K562 (cell line): ENCODE data around the gene ADNP2. TPM values are rescaled to one million over a fixed set of nuclear protein-coding genes. Genes with fewer than 3 reads are reported as not detected.

Experiments used
- ATAC-seq: fragments of 200-7000 bp; cut with Tn5 transposase; 3 replicates; pipeline ENCODE4 v1.9.1; 2020; ENCODE audit warnings: moderate library complexity
- BruUV-seq: library from RNA; stranded (reverse); fragments of 400-500 nt; replicated peaks from 2 replicates; lab custom pipeline; 2021; lab: Mats Ljungman, UMichigan
- CTCF ChIA-PET: fragments of 300-600 bp; formaldehyde crosslinking; extraction: SDS; loops from one replicate; lab custom pipeline; 2021; ENCODE audit warnings: low intra/inter-chr PET ratio; lab: Yijun Ruan, JAX
- POLR2A ChIA-PET: fragments of 300-600, 350-650 bp; sonication (Branson Sonifier 250); formaldehyde crosslinking; extraction: SDS; loops from one replicate; lab custom pipeline; 2021; ENCODE audit warnings: antibody characterized with exemption, inconsistent platforms; lab: Yijun Ruan, JAX
- DNase-seq, 4 experiments: peaks; one replicate each; pipeline versions ENCODE4 v3.0.0 to v3.0.0-alpha.2; 2011 to 2018; ENCODE audit warnings: low spot score in 3 of 4, mixed read lengths in 3 of 4; ENCODE audit errors: extremely low read depth in 1 of 4
- FAIRE-seq: peaks from 2 replicates; lab custom pipeline; 2011; peaks lifted over from hg19 to GRCh38; lab: Jason Lieb, UNC
- H2AFZ ChIP-seq: 2 replicates; pipeline ENCODE4 v1.6.0; 2011; ENCODE audit warnings: low read depth, low read length, control low read depth, inconsistent platforms
- H3K27ac ChIP-seq: fragments of 200-600 bp; 3 replicates; pipeline ENCODE4 v1.8.0; 2011; ENCODE audit warnings: low read depth, mild to moderate bottlenecking, control low read depth, inconsistent platforms, low read length, moderate library complexity, mixed read lengths; ENCODE audit errors: extremely low read depth
- H3K27me3 ChIP-seq, 2 experiments: fragments of 300-600 bp in 1 of 2; 2 replicates in 1 of 2; 3 replicates in 1 of 2; pipeline versions ENCODE4 v1.6.0 to v1.8.0; 2011; ENCODE audit warnings: inconsistent platforms in 2 of 2, low read length in 2 of 2, mild to moderate bottlenecking in 1 of 2, mixed read lengths in 1 of 2, moderate library complexity in 1 of 2; ENCODE audit not compliant: control insufficient read depth in 2 of 2, insufficient read depth in 2 of 2
- H3K36me3 ChIP-seq: fragments of 300-600 bp; 3 replicates; pipeline ENCODE4 v1.8.0; 2011; ENCODE audit warnings: mild to moderate bottlenecking, low read length, inconsistent platforms; ENCODE audit not compliant: control insufficient read depth, insufficient read depth
- H3K4me1 ChIP-seq, 2 experiments: fragments of 200-600 bp in 1 of 2; replicated peaks in 1 of 2; 2 replicates in 1 of 2; 3 replicates in 1 of 2; pipeline versions ENCODE4 v1.5.1 to v1.8.0; 2011; ENCODE audit warnings: inconsistent platforms in 2 of 2, low read length in 2 of 2, mild to moderate bottlenecking in 1 of 2, mixed read lengths in 1 of 2, moderate library complexity in 1 of 2; ENCODE audit not compliant: control insufficient read depth in 2 of 2, insufficient read depth in 2 of 2
- H3K4me2 ChIP-seq: 2 replicates; pipeline ENCODE4 v1.6.1; 2011; ENCODE audit warnings: low read length, control low read depth, inconsistent platforms, mixed read lengths; ENCODE audit not compliant: insufficient read depth
- H3K4me3 ChIP-seq: fragments of 200-600 bp; sonication (generic), shearing (Covaris generic); 2 replicates; pipeline ENCODE4 v1.5.1; 2016; ENCODE audit warnings: control low read depth, inconsistent platforms
- H3K79me2 ChIP-seq: fragments of 200-600 bp; 3 replicates; pipeline ENCODE4 v1.8.0; 2011; ENCODE audit warnings: low read length, inconsistent platforms; ENCODE audit not compliant: control insufficient read depth, insufficient read depth
- H3K9ac ChIP-seq, 2 experiments: 2 replicates each; pipeline versions ENCODE4 v1.6.0 to v1.6.1; 2011; ENCODE audit warnings: low read depth in 2 of 2, low read length in 2 of 2, control low read depth in 1 of 2, inconsistent platforms in 1 of 2, mild to moderate bottlenecking in 1 of 2, mixed read lengths in 1 of 2; ENCODE audit not compliant: insufficient read depth in 1 of 2
- H3K9me1 ChIP-seq: one replicate; pipeline ENCODE4 v1.6.0; 2011; ENCODE audit warnings: inconsistent platforms, mild to moderate bottlenecking, low read length, moderate library complexity; ENCODE audit not compliant: control insufficient read depth, insufficient read depth
- H3K9me3 ChIP-seq: replicated peaks from 2 replicates; pipeline ENCODE4 v1.5.1; 2011; ENCODE audit warnings: low read depth, low read length, inconsistent platforms; ENCODE audit not compliant: control insufficient read depth, insufficient read depth
- H4K20me1 ChIP-seq: replicated peaks from 2 replicates; pipeline ENCODE4 v1.6.1; 2011; ENCODE audit warnings: low read length, inconsistent platforms, mixed read lengths; ENCODE audit not compliant: control insufficient read depth, insufficient read depth
- HMBOX1 ChIP-seq: sonication (generic); IDR thresholded peaks from 2 replicates; pipeline ENCODE4 v1.6.1; 2016
- MAFF ChIP-seq: IDR thresholded peaks from 2 replicates; pipeline ENCODE4 v1.6.1; 2012; ENCODE audit warnings: low read length, improper control_type of control experiment
- NCOA1 ChIP-seq: fragments of 450-650 bp; IDR thresholded peaks from 2 replicates; pipeline ENCODE4 v1.6.1; 2016; ENCODE audit warnings: low read depth
- NCOA6 ChIP-seq: fragments of 450-650 bp; IDR thresholded peaks from 2 replicates; pipeline ENCODE4 v1.6.1; 2017; ENCODE audit warnings: mild to moderate bottlenecking
- NFE2 ChIP-seq: IDR thresholded peaks from 2 replicates; pipeline ENCODE4 v1.6.1; 2014; ENCODE audit warnings: antibody characterized with exemption, low read depth
- YBX1 ChIP-seq: fragments of 450-650 bp; IDR thresholded peaks from 2 replicates; pipeline ENCODE4 v1.7.1; 2016; ENCODE audit warnings: mild to moderate bottlenecking
- ZFP30 ChIP-seq: fragments of 250-450 bp; sonication (Bioruptor Pico); IDR thresholded peaks from 2 replicates; pipeline ENCODE4 v1.8.0; 2022; ENCODE audit warnings: moderate library complexity, mild to moderate bottlenecking, inconsistent platforms, borderline replicate concordance
- ZFP91 ChIP-seq: sonication (generic); formaldehyde crosslinking; IDR thresholded peaks from 2 replicates; pipeline ENCODE4 v1.8.0; 2022; ENCODE audit warnings: mild to moderate bottlenecking, missing genetic modification reagents
- ZNF830 ChIP-seq: fragments of 250-450 bp; sonication (Bioruptor Pico); IDR thresholded peaks from 2 replicates; pipeline ENCODE4 v1.5.0; 2021; ENCODE audit warnings: mild to moderate bottlenecking
- WGBS: fragments of 100-300 bp; shearing (Covaris generic); methylation state at CpG from one replicate; pipeline ENCODE4 v1.1.6; 2016; ENCODE audit warnings: low coverage, mixed read lengths; ENCODE audit not compliant: insufficient coverage; ENCODE audit errors: missing lambda C conversion rate; 5-methylcytosine and 5-hydroxymethylcytosine counted together
- in situ Hi-C: fragments of 300-500 bp; cut with MboI; formaldehyde crosslinking; loops from 4 replicates; pipeline ENCODE4 v1.15.0; 2018; ENCODE audit warnings: inconsistent platforms, mixed read lengths
- intact Hi-C: fragments of 100-400 bp; cut with micrococcal nuclease; formaldehyde crosslinking; loops from 2 replicates; pipeline ENCODE4 v1.14.2; 2022
- polyA plus RNA-seq, 8 experiments: library from polyadenylated mRNA; depleted of rRNA in 4 of 8; stranded (reverse) in 5 of 8; unstranded in 3 of 8; fragments of >200 nt; fragmentation: Nextera tagmentation in 2 of 8; fragmentation: Illumina TruSeq in 1 of 8; extraction: Ambion mirVana in 2 of 8; extraction: Trizol in 1 of 8; gene quantifications; 2 replicates each; pipeline versions ENCODE4 v1.2.1 to v1.2.3, GENCODE V29; 2011 to 2014; ENCODE audit warnings: inconsistent platforms in 1 of 8, missing spikeins in 1 of 8
- total RNA-seq, 7 experiments: library from RNA; depleted of rRNA in 6 of 7; stranded (reverse); fragments of >200 nt in 6 of 7; fragmentation: Illumina TruSeq in 2 of 7; extraction: Trizol in 2 of 7; gene quantifications; 2 replicates each; pipeline versions ENCODE4 v1.2.1 to v1.2.3, GENCODE V29; 2011 to 2021; ENCODE audit warnings: low replicate concordance in 1 of 7
- TF ChIP-seq, protein P1 (sequence below): sonication (generic); formaldehyde crosslinking; IDR thresholded peaks from 2 replicates; pipeline ENCODE4 v1.8.0; 2022; ENCODE audit warnings: mild to moderate bottlenecking, low read depth, missing genetic modification reagents

The ADNP2 gene
- total and polyA plus RNA-seq, 9 of the 15 experiments (the other 6 are each of a cell fraction or from before 2014, with no cell fraction given): 5.8 to 24.3 (median 16.0) TPM

GRCh38 chr18:80166725-80167124, 57.7 kb downstream of the ADNP2 start:
- no peaks in the 10 kb centered on the region for H4K20me1 ChIP-seq
- peaks cover 0 to 34% of the 10 kb centered on the region in 2 experiments; a peak in 3 of 5 replicates for H3K27me3 ChIP-seq
- peaks cover 0 to 6% of the 10 kb centered on the region in 2 experiments; a peak in 1 of 5 replicates for H3K4me1 ChIP-seq
- in situ Hi-C loops: no loop called here
- H2AFZ ChIP-seq: no peak overlapping the region
- no peaks in the 10 kb centered on the region for H3K79me2 ChIP-seq
- H3K27ac ChIP-seq: no peak overlapping the region
- H3K4me3 ChIP-seq: no peak overlapping the region
- ChIA-PET POLR2A (no interaction called here), CTCF (no interaction called here)
- H3K9me1 ChIP-seq: no peaks in the 10 kb centered on the region
- TF ChIP-seq YBX1 (no peak), NCOA6 (no peak), NCOA1 (no peak)
- no peak overlapping the region for H3K4me2 ChIP-seq
- ATAC-seq (no peak), DNase-seq (no peak), FAIRE-seq (no peak)
- no TSS peak for BruUV-seq
- no peaks in the 10 kb centered on the region for H3K9me3 ChIP-seq
- H3K36me3 ChIP-seq: no peaks in the 10 kb centered on the region
- intact Hi-C loops: no loop called here
- WGBS: 0% methylated on average over 6 of the region's 6 CpGs
- no peak overlapping the region for H3K9ac ChIP-seq

GRCh38 chr18:80167331-80167730, 58.3 kb downstream of the ADNP2 start:
- Histone ChIP-seq H3K9me1 (no peaks in the 10 kb centered on the region), H3K4me1 (peaks cover 0 to 6% of the 10 kb centered on the region in 2 experiments; a peak in 1 of 5 replicates), H3K36me3 (no peaks in the 10 kb centered on the region), H3K27ac (no peak overlapping the region), H3K79me2 (no peaks in the 10 kb centered on the region), H3K9me3 (no peaks in the 10 kb centered on the region), H3K4me2 (no peak overlapping the region), H3K9ac (no peak overlapping the region), H4K20me1 (no peaks in the 10 kb centered on the region), H3K4me3 (no peak overlapping the region), H3K27me3 (peaks cover 0 to 36% of the 10 kb centered on the region in 2 experiments; a peak in 3 of 5 replicates), H2AFZ (no peak overlapping the region)
- BruUV-seq: no TSS peak
- intact Hi-C loops (no loop called here), in situ Hi-C loops (no loop called here)
- DNase-seq: no peak
- no peak for FAIRE-seq
- no peak for ATAC-seq
- ChIA-PET CTCF (no interaction called here), POLR2A (no interaction called here)
- 4% methylated on average over 9 of the region's 9 CpGs for WGBS
- TF ChIP-seq HMBOX1: no peak
- TF ChIP-seq NFE2: no peak
- no peak for TF ChIP-seq ZFP91
- TF ChIP-seq ZNF830: no peak
- TF ChIP-seq, protein P1, sequence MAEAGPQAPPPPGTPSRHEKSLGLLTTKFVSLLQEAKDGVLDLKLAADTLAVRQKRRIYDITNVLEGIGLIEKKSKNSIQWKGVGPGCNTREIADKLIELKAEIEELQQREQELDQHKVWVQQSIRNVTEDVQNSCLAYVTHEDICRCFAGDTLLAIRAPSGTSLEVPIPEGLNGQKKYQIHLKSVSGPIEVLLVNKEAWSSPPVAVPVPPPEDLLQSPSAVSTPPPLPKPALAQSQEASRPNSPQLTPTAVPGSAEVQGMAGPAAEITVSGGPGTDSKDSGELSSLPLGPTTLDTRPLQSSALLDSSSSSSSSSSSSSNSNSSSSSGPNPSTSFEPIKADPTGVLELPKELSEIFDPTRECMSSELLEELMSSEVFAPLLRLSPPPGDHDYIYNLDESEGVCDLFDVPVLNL: no peak
- no peak for TF ChIP-seq MAFF
- no peak for TF ChIP-seq ZFP30 (CRISPR knock-in tag)
